Fibroblast of lung (primary cell): Measurements from ENCODE around the gene PHF19.

Experiments used
- CTCF ChIP-seq, 2 donors: IDR thresholded peaks in 1 of 2; conservative IDR thresholded peaks in 1 of 2; 1 replicate in 1 of 2; 2 replicates in 1 of 2; pipeline ENCODE4 v1.5.1; 2011 to 2012; ENCODE audit warnings: low read length in 2 of 2, control low read depth in 1 of 2, inconsistent platforms in 1 of 2, low read depth in 1 of 2, mild to moderate bottlenecking in 1 of 2
- EZH2 ChIP-seq: IDR thresholded peaks from 2 replicates; pipeline ENCODE4 v1.5.1; 2012; ENCODE audit warnings: low read length, control low read depth, mild to moderate bottlenecking; ENCODE audit errors: missing control alignments

GRCh38 chr9:120830865-120831264 is 46.1 kb downstream of the PHF19 start:
- TF ChIP-seq CTCF (conservative IDR thresholded peaks at IDR 0.05 in 1 of 2, IDR thresholded peaks at IDR 0.05 in 1 of 2; ENCODE audit: low read depth in 1 of 2, low read length in 2 of 2) (no peak), EZH2 (no peak)
